ENCODE results near the gene NPNT.

The NPNT gene

DNA sequence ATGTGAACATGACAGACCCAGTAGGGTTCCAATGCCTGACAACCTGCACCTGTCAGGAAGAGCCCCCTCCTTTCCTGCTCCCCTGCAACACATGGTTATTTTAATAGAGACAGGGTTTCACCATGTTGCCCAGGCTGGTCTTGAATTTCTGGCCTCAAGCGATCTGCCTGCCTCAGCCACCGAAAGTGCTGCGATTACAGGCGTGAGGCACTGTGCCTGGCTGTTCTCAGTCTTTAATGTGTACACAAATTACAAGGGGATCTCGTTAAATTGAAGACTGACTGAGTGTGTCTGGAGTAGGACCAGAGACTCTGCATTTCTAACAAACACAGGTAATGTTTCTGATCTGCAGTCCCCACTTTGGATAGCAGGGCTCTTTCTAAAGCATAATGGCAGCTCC lies 55.4 kb downstream of the NPNT start:
- H4K8ac ChIP-seq (ENCODE audit: low read depth, low read length): no peak overlapping the region
- no peak overlapping the region for H4K12ac ChIP-seq (ENCODE audit: low read depth, low read length)
- no peaks in the 10 kb centered on the region for H3K27me3 ChIP-seq (ENCODE audit: insufficient read depth, low read length)
- H3K79me1 ChIP-seq (ENCODE audit: low read length): peaks cover 1% of the 10 kb centered on the region
- peaks cover 4 to 5% of the 10 kb centered on the region in 2 experiments for H3K4me1 ChIP-seq (ENCODE audit: control insufficient read depth in 1 of 2, insufficient read depth in 2 of 2, low read length in 2 of 2)
- H3K4ac ChIP-seq (ENCODE audit: low read depth, low read length): no peak overlapping the region
- H3K4me3 ChIP-seq (ENCODE audit: low read depth, low read length): no peak overlapping the region
- no peak overlapping the region for H3K23ac ChIP-seq (ENCODE audit: low read length)
- no peak overlapping the region for H4K91ac ChIP-seq (ENCODE audit: low read depth, low read length)
- no peak overlapping the region for H2BK120ac ChIP-seq (ENCODE audit: insufficient read depth, low read length, poor library complexity)
- no CpG with 5 or more reads among the region's 5 CpGs for WGBS (ENCODE audit: extremely low coverage, insufficient coverage, insufficient read length)
- H2BK12ac ChIP-seq (ENCODE audit: low read length): no peak overlapping the region
- H2AFZ ChIP-seq (ENCODE audit: insufficient read depth, low read length, poor library complexity): no peak overlapping the region
- no peak for DNase-seq
- H3K9ac ChIP-seq (ENCODE audit: low read length): no peak overlapping the region
- no peaks in the 10 kb centered on the region for H3K36me3 ChIP-seq (ENCODE audit: control insufficient read depth in 1 of 2, insufficient read depth in 2 of 2, low read length in 2 of 2)
- no peak overlapping the region for H3K4me2 ChIP-seq (ENCODE audit: low read length)
- no peaks in the 10 kb centered on the region for H3K79me2 ChIP-seq (ENCODE audit: control insufficient read depth, insufficient read depth, low read length, poor library complexity)
- no peak overlapping the region for H3K27ac ChIP-seq (ENCODE audit: low read depth, low read length)
- no peak overlapping the region for H2BK5ac ChIP-seq (ENCODE audit: low read depth, low read length, poor library complexity)
- H3K9me3 ChIP-seq (ENCODE audit: insufficient read depth, low read depth, low read length): no peaks in the 10 kb centered on the region
- no peak overlapping the region for H2AK5ac ChIP-seq (ENCODE audit: low read length)
- no peak overlapping the region for H3K18ac ChIP-seq (ENCODE audit: low read length)
- no peak overlapping the region for H3K14ac ChIP-seq (ENCODE audit: low read length)

DNA sequence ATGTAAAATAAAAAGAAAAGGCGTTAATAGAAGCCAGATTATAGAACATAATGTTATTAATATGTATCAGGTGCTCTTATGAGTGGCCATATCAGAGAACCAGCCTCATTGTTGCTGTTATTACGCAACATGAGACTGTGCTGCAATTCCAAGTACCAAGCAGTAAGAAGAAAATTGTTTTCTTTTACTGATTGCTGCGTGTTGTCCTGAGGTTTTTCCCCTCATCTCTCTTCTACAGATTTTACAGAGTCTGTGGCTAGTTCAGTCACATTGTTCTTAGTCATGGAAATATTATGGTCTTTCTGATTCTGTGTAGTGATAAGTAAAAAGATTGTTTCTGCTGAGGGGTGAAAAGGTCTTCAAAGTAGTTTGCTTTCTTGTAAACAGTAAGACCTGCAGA lies 55.9 kb downstream of the NPNT start:
- Histone ChIP-seq H3K79me2 (ENCODE audit: control insufficient read depth, insufficient read depth, low read length, poor library complexity) (no peaks in the 10 kb centered on the region), H3K27me3 (ENCODE audit: insufficient read depth, low read length) (no peaks in the 10 kb centered on the region), H3K79me1 (ENCODE audit: low read length) (peaks cover 1% of the 10 kb centered on the region), H3K18ac (ENCODE audit: low read length) (no peak overlapping the region), H2AFZ (ENCODE audit: insufficient read depth, low read length, poor library complexity) (no peak overlapping the region), H3K14ac (ENCODE audit: low read length) (no peak overlapping the region), H2BK12ac (ENCODE audit: low read length) (no peak overlapping the region), H3K23ac (ENCODE audit: low read length) (no peak overlapping the region), H4K91ac (ENCODE audit: low read depth, low read length) (no peak overlapping the region), H3K4me2 (ENCODE audit: low read length) (no peak overlapping the region), H4K8ac (ENCODE audit: low read depth, low read length) (no peak overlapping the region), H3K4me1 (ENCODE audit: control insufficient read depth in 1 of 2, insufficient read depth in 2 of 2, low read length in 2 of 2) (peaks cover 4 to 5% of the 10 kb centered on the region in 2 experiments), H3K9ac (ENCODE audit: low read length) (no peak overlapping the region), H2BK5ac (ENCODE audit: low read depth, low read length, poor library complexity) (no peak overlapping the region), H3K27ac (ENCODE audit: low read depth, low read length) (no peak overlapping the region), H3K9me3 (ENCODE audit: insufficient read depth, low read depth, low read length) (no peaks in the 10 kb centered on the region), H3K36me3 (ENCODE audit: control insufficient read depth in 1 of 2, insufficient read depth in 2 of 2, low read length in 2 of 2) (no peaks in the 10 kb centered on the region), H2AK5ac (ENCODE audit: low read length) (no peak overlapping the region), H3K4ac (ENCODE audit: low read depth, low read length) (no peak overlapping the region), H3K4me3 (ENCODE audit: low read depth, low read length) (no peak overlapping the region), H4K12ac (ENCODE audit: low read depth, low read length) (no peak overlapping the region), H2BK120ac (ENCODE audit: insufficient read depth, low read length, poor library complexity) (no peak overlapping the region)
- DNase-seq: peak in 1 of 2 donors; percentile 39
- WGBS (ENCODE audit: extremely low coverage, insufficient coverage, insufficient read length): no CpG with 5 or more reads among the region's 3 CpGs

DNA sequence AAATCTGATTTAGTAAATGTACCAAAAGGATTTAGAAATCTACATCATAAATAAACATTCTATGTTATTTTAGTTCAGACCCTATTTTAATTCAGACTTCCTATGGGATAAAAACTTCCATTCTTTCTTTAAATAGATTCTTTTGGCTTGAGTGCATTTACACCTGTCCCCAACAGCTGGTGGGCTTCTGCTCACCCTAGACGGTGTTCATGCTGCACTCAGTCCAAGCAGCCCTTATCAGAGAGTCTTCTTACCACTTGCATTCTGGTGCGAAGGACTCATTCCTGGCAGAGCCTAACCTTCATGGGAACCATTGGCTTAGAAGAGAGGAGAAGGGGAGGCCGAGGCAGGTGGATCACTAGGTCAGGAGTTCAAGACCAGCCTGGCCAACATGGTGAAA lies 57.3 kb downstream of the NPNT start:
- no peak overlapping the region for H3K23ac ChIP-seq (ENCODE audit: low read length)
- no peak overlapping the region for H4K12ac ChIP-seq (ENCODE audit: low read depth, low read length)
- H2BK12ac ChIP-seq (ENCODE audit: low read length): no peak overlapping the region
- no peak for DNase-seq
- peaks cover 4 to 5% of the 10 kb centered on the region in 2 experiments for H3K4me1 ChIP-seq (ENCODE audit: control insufficient read depth in 1 of 2, insufficient read depth in 2 of 2, low read length in 2 of 2)
- no peak overlapping the region for H2BK120ac ChIP-seq (ENCODE audit: insufficient read depth, low read length, poor library complexity)
- H3K36me3 ChIP-seq (ENCODE audit: control insufficient read depth in 1 of 2, insufficient read depth in 2 of 2, low read length in 2 of 2): no peaks in the 10 kb centered on the region
- no peak overlapping the region for H3K27ac ChIP-seq (ENCODE audit: low read depth, low read length)
- no CpG with 5 or more reads among the region's 3 CpGs for WGBS (ENCODE audit: extremely low coverage, insufficient coverage, insufficient read length)
- H3K9me3 ChIP-seq (ENCODE audit: insufficient read depth, low read depth, low read length): no peaks in the 10 kb centered on the region
- H4K91ac ChIP-seq (ENCODE audit: low read depth, low read length): no peak overlapping the region
- no peaks in the 10 kb centered on the region for H3K27me3 ChIP-seq (ENCODE audit: insufficient read depth, low read length)
- no peak overlapping the region for H2AFZ ChIP-seq (ENCODE audit: insufficient read depth, low read length, poor library complexity)
- H3K18ac ChIP-seq (ENCODE audit: low read length): peak overlapping the region; percentile 59
- no peak overlapping the region for H3K9ac ChIP-seq (ENCODE audit: low read length)
- H2BK5ac ChIP-seq (ENCODE audit: low read depth, low read length, poor library complexity): no peak overlapping the region
- H3K4me3 ChIP-seq (ENCODE audit: low read depth, low read length): no peak overlapping the region
- no peaks in the 10 kb centered on the region for H3K79me2 ChIP-seq (ENCODE audit: control insufficient read depth, insufficient read depth, low read length, poor library complexity)
- H3K4ac ChIP-seq (ENCODE audit: low read depth, low read length): no peak overlapping the region
- no peak overlapping the region for H4K8ac ChIP-seq (ENCODE audit: low read depth, low read length)
- H3K4me2 ChIP-seq (ENCODE audit: low read length): no peak overlapping the region
- H2AK5ac ChIP-seq (ENCODE audit: low read length): peak overlapping the region; percentile 29
- no peak overlapping the region for H3K14ac ChIP-seq (ENCODE audit: low read length)
- H3K79me1 ChIP-seq (ENCODE audit: low read length): peaks cover 1% of the 10 kb centered on the region

DNA sequence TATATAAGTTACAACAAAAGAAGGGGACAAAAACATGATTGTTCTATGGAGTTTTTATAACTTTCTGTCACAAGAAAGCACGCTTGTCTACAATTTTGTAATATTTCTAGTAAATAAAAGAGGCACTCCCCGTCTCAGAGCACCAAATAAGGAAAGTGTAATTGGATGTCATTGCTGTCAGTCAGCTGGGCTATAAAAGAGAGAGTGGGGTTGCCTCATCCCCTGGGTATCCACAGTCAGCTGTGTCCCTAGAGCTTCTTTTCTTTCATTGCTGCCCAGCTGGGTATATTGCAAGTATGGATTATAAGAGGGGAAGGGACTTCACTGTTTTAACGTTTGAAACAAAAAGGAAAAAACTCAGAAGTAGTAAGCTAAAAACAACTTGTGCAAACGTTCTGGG lies 61.3 kb downstream of the NPNT start:
- Histone ChIP-seq H2BK12ac (ENCODE audit: low read length) (no peak overlapping the region), H3K36me3 (ENCODE audit: control insufficient read depth in 1 of 2, insufficient read depth in 2 of 2, low read length in 2 of 2) (no peaks in the 10 kb centered on the region), H3K4ac (ENCODE audit: low read depth, low read length) (no peak overlapping the region), H3K9ac (ENCODE audit: low read length) (no peak overlapping the region), H3K27me3 (ENCODE audit: insufficient read depth, low read length) (no peaks in the 10 kb centered on the region), H2BK5ac (ENCODE audit: low read depth, low read length, poor library complexity) (no peak overlapping the region), H3K4me1 (ENCODE audit: control insufficient read depth in 1 of 2, insufficient read depth in 2 of 2, low read length in 2 of 2) (no peaks in the 10 kb centered on the region), H4K12ac (ENCODE audit: low read depth, low read length) (no peak overlapping the region), H3K14ac (ENCODE audit: low read length) (no peak overlapping the region), H3K79me2 (ENCODE audit: control insufficient read depth, insufficient read depth, low read length, poor library complexity) (no peaks in the 10 kb centered on the region), H3K23ac (ENCODE audit: low read length) (no peak overlapping the region), H3K4me3 (ENCODE audit: low read depth, low read length) (no peak overlapping the region), H4K91ac (ENCODE audit: low read depth, low read length) (no peak overlapping the region), H3K4me2 (ENCODE audit: low read length) (no peak overlapping the region), H4K8ac (ENCODE audit: low read depth, low read length) (no peak overlapping the region), H3K18ac (ENCODE audit: low read length) (no peak overlapping the region), H3K27ac (ENCODE audit: low read depth, low read length) (no peak overlapping the region), H2AFZ (ENCODE audit: insufficient read depth, low read length, poor library complexity) (no peak overlapping the region), H2AK5ac (ENCODE audit: low read length) (no peak overlapping the region), H3K79me1 (ENCODE audit: low read length) (no peaks in the 10 kb centered on the region), H3K9me3 (ENCODE audit: insufficient read depth, low read depth, low read length) (no peaks in the 10 kb centered on the region), H2BK120ac (ENCODE audit: insufficient read depth, low read length, poor library complexity) (no peak overlapping the region)
- DNase-seq: no peak
- WGBS (ENCODE audit: extremely low coverage, insufficient coverage, insufficient read length): no CpG with 5 or more reads among the region's 4 CpGs

All from trophoblast cell (in vitro differentiated cells and primary cell).